PFSK-1 (cell line): Measurements from ENCODE around the gene ARHGAP10.

Experiments used
- FOXP2 ChIP-seq: optimal IDR thresholded peaks from 2 replicates; pipeline ENCODE3; 2011; ENCODE audit warnings: borderline replicate concordance, control low read depth, inconsistent platforms; ENCODE audit not compliant: insufficient read depth; ENCODE audit errors: extremely low read length, extremely low read depth
- POLR2AphosphoS5 ChIP-seq: IDR thresholded peaks from 2 replicates; pipeline ENCODE4 v1.6.1; 2012; ENCODE audit warnings: low read depth, mild to moderate bottlenecking, control low read depth, low read length, moderate library complexity
- SIN3A ChIP-seq: IDR thresholded peaks from 2 replicates; pipeline ENCODE4 v1.6.1; 2012; ENCODE audit warnings: mild to moderate bottlenecking, low read length, moderate library complexity, borderline replicate concordance; ENCODE audit not compliant: insufficient read depth
- TAF1 ChIP-seq: IDR thresholded peaks from 2 replicates; pipeline ENCODE4 v1.6.1; 2012; ENCODE audit warnings: low read length, control low read depth, borderline replicate concordance; ENCODE audit not compliant: insufficient read depth
- TF ChIP-seq, protein P1 (sequence below), 2 experiments: IDR thresholded peaks; 2 replicates each; pipeline versions ENCODE4 v1.6.1 to v1.8.0; 2011 to 2012; ENCODE audit warnings: low read depth in 2 of 2, low read length in 2 of 2, control low read depth in 1 of 2, inconsistent platforms in 1 of 2, mild to moderate bottlenecking in 1 of 2, moderate library complexity in 1 of 2; ENCODE audit not compliant: insufficient read depth in 1 of 2

ARHGAP10 gene

DNA sequence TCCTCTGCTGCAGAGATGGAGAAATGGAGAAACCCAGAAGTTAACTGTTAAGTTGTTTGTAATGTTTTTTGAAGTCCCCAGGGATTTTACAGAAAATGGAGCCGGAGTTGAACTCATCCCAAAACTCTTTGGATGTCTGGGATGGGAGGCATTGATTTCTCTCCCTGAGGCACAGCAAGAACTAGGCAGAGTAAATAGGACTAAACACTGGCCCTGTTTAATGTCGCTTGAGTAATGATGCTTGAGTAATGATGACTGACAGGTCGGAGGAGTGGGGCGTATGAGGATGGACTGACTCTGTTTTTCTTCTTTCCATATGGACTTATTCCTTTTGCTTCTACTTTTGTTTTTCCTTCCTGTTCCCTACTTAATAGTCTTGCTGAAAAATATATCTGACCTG lies 69.9 kb downstream of the ARHGAP10 start:
- TF ChIP-seq, protein P1, sequence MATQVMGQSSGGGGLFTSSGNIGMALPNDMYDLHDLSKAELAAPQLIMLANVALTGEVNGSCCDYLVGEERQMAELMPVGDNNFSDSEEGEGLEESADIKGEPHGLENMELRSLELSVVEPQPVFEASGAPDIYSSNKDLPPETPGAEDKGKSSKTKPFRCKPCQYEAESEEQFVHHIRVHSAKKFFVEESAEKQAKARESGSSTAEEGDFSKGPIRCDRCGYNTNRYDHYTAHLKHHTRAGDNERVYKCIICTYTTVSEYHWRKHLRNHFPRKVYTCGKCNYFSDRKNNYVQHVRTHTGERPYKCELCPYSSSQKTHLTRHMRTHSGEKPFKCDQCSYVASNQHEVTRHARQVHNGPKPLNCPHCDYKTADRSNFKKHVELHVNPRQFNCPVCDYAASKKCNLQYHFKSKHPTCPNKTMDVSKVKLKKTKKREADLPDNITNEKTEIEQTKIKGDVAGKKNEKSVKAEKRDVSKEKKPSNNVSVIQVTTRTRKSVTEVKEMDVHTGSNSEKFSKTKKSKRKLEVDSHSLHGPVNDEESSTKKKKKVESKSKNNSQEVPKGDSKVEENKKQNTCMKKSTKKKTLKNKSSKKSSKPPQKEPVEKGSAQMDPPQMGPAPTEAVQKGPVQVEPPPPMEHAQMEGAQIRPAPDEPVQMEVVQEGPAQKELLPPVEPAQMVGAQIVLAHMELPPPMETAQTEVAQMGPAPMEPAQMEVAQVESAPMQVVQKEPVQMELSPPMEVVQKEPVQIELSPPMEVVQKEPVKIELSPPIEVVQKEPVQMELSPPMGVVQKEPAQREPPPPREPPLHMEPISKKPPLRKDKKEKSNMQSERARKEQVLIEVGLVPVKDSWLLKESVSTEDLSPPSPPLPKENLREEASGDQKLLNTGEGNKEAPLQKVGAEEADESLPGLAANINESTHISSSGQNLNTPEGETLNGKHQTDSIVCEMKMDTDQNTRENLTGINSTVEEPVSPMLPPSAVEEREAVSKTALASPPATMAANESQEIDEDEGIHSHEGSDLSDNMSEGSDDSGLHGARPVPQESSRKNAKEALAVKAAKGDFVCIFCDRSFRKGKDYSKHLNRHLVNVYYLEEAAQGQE (IDR thresholded peaks at IDR 0.05; ENCODE audit: insufficient read depth in 1 of 2, low read depth in 2 of 2, low read length in 2 of 2): no peak
- no peak for TF ChIP-seq POLR2AphosphoS5
- TF ChIP-seq SIN3A: no peak
- TF ChIP-seq TAF1: no peak
- no peak for TF ChIP-seq FOXP2

DNA sequence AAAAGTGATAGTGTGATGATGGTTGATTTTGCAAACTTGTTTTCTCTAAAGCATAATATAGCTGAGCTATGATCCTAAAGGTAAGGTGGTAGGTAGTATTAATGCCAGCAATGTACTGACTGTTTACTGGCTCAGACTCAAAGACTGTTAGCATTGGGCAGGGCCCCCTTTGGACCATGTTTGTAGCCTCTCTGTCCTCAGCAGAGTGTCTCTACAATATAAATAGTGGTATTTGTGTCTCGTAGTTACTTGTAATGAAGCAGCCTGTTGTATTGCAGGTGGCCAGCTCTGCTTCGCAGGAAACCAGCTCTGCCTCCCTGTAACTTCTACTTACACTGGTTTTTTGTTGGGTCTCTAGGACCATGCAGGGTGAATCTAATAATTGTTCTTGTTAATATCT lies 70.5 kb downstream of the ARHGAP10 start:
- TF ChIP-seq, protein P1 (IDR thresholded peaks at IDR 0.05; ENCODE audit: insufficient read depth in 1 of 2, low read depth in 2 of 2, low read length in 2 of 2): no peak
- TF ChIP-seq SIN3A (no peak), TAF1 (no peak), FOXP2 (no peak), POLR2AphosphoS5 (no peak)

DNA sequence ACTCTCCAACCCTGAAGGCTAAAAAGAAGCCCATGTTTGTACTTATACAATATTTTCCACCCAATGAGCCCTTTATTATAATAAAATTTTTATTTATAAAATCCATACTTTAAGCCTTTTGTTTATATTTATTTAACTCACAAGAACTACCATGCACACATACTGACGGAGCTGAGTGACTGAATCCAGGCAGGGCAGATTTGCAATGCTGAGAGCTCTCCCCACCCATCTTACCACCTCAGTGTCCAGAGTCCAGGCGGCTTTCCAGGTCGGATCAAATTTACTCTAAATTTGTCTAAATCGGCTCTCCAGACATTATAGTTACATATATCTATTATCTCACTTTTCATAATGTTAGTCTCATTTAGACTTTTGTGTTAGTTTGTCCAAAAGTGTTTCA lies 74.1 kb downstream of the ARHGAP10 start:
- TF ChIP-seq, protein P1 (IDR thresholded peaks at IDR 0.05; ENCODE audit: insufficient read depth in 1 of 2, low read depth in 2 of 2, low read length in 2 of 2): no peak
- TF ChIP-seq POLR2AphosphoS5 (no peak), FOXP2 (no peak), SIN3A (no peak), TAF1 (no peak)

DNA sequence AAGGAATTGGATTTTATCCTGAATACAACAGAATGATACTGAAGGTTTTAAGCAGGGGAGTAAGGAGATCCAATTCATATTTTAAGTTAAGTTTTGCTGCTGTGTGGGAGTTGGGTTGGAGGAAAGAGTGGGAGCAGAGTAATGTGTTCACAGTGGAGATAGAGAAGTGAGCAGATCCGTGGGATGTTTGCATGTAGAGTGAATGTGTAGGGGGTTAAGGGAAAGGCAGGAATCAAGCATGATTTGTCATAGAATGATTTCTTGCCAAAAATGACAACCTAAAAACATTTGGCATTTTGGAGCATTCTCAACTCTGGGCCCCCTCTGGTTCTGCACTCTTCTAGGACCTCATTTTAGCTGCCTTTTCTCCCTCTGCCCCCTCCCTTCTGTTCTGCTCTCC lies 76.6 kb downstream of the ARHGAP10 start:
- TF ChIP-seq, protein P1 (IDR thresholded peaks at IDR 0.05; ENCODE audit: insufficient read depth in 1 of 2, low read depth in 2 of 2, low read length in 2 of 2): no peak
- no peak for TF ChIP-seq TAF1
- TF ChIP-seq FOXP2: no peak
- no peak for TF ChIP-seq SIN3A
- TF ChIP-seq POLR2AphosphoS5: no peak

DNA sequence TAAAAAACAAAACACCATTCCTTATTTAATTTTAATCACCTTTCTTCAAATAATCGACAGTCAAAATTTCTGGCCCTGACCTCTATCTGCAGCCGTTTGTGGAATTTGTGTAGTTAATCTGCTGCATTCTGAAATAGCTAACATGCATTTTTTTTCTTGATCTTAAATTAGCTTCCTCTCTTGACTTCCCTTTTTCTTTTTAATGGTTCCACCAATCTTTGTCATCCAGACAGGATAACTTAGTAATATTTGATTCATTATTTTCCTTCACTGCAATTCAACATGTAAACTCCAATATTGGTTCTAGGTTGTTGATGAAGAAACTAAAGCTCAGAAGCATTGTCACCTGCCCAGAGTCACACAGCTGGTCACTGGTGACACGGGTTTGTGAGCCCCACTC lies 77.3 kb downstream of the ARHGAP10 start:
- TF ChIP-seq SIN3A (no peak), POLR2AphosphoS5 (no peak), TAF1 (no peak), FOXP2 (no peak)
- TF ChIP-seq, protein P1 (IDR thresholded peaks at IDR 0.05; ENCODE audit: insufficient read depth in 1 of 2, low read depth in 2 of 2, low read length in 2 of 2): no peak
